Gastrocnemius medialis (tissue), 4 donors: ENCODE results near the gene SENP8. TPM values are rescaled to one million over a fixed set of nuclear protein-coding genes. Genes with fewer than 3 reads are reported as not detected.

Source experiments
- ATAC-seq, 2 donors: fragments of 150-250 bp; one replicate each; pipeline ENCODE4 v1.9.1; 2016
- DNase-seq, 2 donors: peaks; one replicate each; pipeline ENCODE4 v3.0.0-alpha.2; 2019
- H3K27ac ChIP-seq, 4 donors: fragments of 200-600 bp; sonication (generic); 1 replicate in 1 of 4; 2 replicates in 3 of 4; pipeline ENCODE4 v1.5.1; 2016 to 2018; ENCODE audit warnings: mild to moderate bottlenecking in 2 of 4, moderate library complexity in 1 of 4
- H3K27me3 ChIP-seq, 3 donors: fragments of 200-600 bp; sonication (generic) in 2 of 3; 1 replicate in 1 of 3; 2 replicates in 2 of 3; pipeline versions ENCODE4 v1.5.1 to v1.6.0; 2016 to 2019; ENCODE audit warnings: mild to moderate bottlenecking in 1 of 3, moderate library complexity in 1 of 3
- H3K36me3 ChIP-seq, 2 donors: fragments of 200-600 bp; sonication (generic) in 1 of 2; one replicate each; pipeline ENCODE4 v1.5.1; 2017 to 2018
- H3K4me1 ChIP-seq, 2 donors: fragments of 200-600 bp; sonication (generic) in 1 of 2; one replicate each; pipeline ENCODE4 v1.5.1; 2016 to 2017; ENCODE audit warnings: mild to moderate bottlenecking in 2 of 2
- H3K4me3 ChIP-seq, 4 donors: fragments of 200-600 bp; sonication (generic) in 3 of 4; 1 replicate in 1 of 4; 2 replicates in 3 of 4; pipeline ENCODE4 v1.5.1; 2016 to 2019; ENCODE audit warnings: mild to moderate bottlenecking in 2 of 4
- H3K9me3 ChIP-seq, 3 donors: fragments of 200-600 bp; sonication (generic) in 2 of 3; 1 replicate in 1 of 3; 2 replicates in 2 of 3; pipeline ENCODE4 v1.5.1; 2016 to 2019
- CTCF ChIP-seq, 5 experiments: fragments of 450-650 bp in 3 of 5; fragments of 200-600 bp in 2 of 5; sonication (generic) in 2 of 5; IDR thresholded peaks in 4 of 5; conservative IDR thresholded peaks in 1 of 5; 1 replicate in 4 of 5; 2 replicates in 1 of 5; pipeline ENCODE4 v1.5.1; 2016 to 2019; ENCODE audit warnings: antibody characterized with exemption in 5 of 5, mild to moderate bottlenecking in 3 of 5, moderate library complexity in 3 of 5
- POLR2A ChIP-seq, 2 donors: fragments of 450-650 bp; IDR thresholded peaks; one replicate each; pipeline ENCODE4 v1.6.1; 2017; ENCODE audit warnings: antibody characterized with exemption in 2 of 2, mild to moderate bottlenecking in 2 of 2, moderate library complexity in 2 of 2
- in situ Hi-C, 4 donors: fragments of 200-750 bp; cut with MboI; loops; one replicate each; pipeline versions ENCODE4 v1.15.0 to v1.8.0; 2017; ENCODE audit warnings: low sequenced_read_pairs in 4 of 4
- intact Hi-C: fragments of 100-400 bp; cut with DNase I; formaldehyde crosslinking; loops from one replicate; pipeline ENCODE4 v1.15.1; 2023; ENCODE audit warnings: low total_unique reads
- total RNA-seq, 4 donors: library from RNA; depleted of rRNA; stranded (reverse); fragments of >200 nt; gene quantifications; one replicate each; pipeline versions ENCODE4 v1.1.0 to v1.2.3, GENCODE V29; 2016

SENP8 gene
- total RNA-seq, 4 donors from 2014 or later: 1.0 to 3.6 (median 2.7) TPM

DNA sequence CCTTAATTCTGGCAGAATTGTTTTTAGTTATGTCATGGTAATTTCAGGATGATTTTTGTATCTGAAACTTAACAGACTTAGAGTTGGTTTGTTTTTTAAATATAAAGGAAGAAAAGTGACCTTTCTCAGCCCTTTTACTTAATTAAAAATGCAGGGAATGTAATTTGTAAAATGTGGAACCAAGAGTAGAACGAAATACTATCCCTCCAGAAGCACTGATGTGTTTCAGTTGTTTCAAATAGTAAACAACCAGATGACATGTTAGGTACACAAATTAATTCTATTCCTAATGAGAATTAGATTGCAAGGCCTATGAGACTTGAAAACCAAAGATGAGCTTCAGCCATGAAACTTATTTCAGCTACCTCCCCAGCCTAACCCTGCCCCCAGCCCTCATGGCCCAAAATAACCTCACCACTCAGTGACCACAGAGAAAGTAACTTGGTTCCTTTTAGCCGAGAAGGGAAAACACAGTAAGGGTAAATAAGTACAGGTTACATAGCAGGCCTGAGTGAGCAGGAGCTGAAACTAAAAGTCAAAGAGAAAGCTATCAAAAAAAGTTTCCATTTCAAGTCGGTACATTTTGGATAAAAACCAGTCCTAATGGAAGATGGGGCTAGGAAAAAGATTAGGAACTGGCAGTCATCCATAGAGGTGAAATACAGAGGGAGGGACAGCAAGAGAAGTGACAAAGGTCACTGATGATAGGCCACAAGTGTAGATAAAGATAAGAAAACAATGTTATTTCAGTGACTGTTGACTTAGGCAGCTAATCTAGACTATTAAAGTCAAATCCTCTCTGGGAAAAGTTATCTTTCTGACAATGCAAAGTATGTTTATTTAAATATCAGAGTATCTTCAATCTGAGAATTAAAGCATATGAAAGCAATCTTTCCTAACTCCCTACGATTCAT lies 23.2 kb downstream of the SENP8 start:
- ATAC-seq (peak; percentile 56 to 75), DNase-seq (no peak)
- Histone ChIP-seq H3K4me1 (peaks cover 8 to 25% of the 10 kb centered on the region in 2 donors), H3K4me3 (no peak overlapping the region), H3K27ac (peak overlapping the region; percentile 2 to 56 (median 28)), H3K27me3 (no peaks in the 10 kb centered on the region), H3K36me3 (no peaks in the 10 kb centered on the region), H3K9me3 (no peaks in the 10 kb centered on the region)
- intact Hi-C loops (no loop called here), in situ Hi-C loops (no loop called here)
- TF ChIP-seq POLR2A (IDR thresholded peaks at IDR 0.05) (no peak), CTCF (IDR thresholded peaks at IDR 0.05 in 4 of 5, conservative IDR thresholded peaks at IDR 0.05 in 1 of 5) (no peak)

- intact Hi-C loops: no loop called here
- ATAC-seq: no peak
These were observed 28.0 kb downstream of the SENP8 start for GRCh38 chr15:72146221-72146620.

DNA sequence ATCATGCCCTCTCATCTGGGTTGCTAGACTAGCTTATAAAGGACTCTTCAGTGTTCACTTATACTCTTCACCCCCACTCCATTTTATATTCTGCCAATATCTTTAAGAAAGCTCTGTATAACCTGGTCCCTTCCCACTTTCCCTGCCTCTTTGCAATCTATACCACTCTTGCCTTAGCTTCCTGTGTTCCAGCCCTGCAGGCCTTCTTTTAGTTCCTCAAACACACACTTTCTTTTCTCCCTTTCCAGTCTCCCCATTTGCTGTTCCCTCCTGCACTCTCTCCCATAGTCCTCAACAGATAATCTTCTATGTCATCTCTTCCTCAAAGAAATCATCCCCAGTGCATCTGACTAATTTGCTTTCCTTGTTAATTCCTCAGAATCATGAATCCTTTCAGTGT lies 28.7 kb downstream of the SENP8 start:
- peaks cover 0 to under 1% of the 10 kb centered on the region in 2 donors for H3K4me1 ChIP-seq
- in situ Hi-C loops (no loop called here), intact Hi-C loops (no loop called here)
- no peak overlapping the region for H3K27ac ChIP-seq
- H3K27me3 ChIP-seq: no peaks in the 10 kb centered on the region
- no peaks in the 10 kb centered on the region for H3K36me3 ChIP-seq
- H3K4me3 ChIP-seq: no peak overlapping the region
- ATAC-seq (no peak), DNase-seq (no peak)
- no peak for TF ChIP-seq CTCF (IDR thresholded peaks at IDR 0.05 in 4 of 5, conservative IDR thresholded peaks at IDR 0.05 in 1 of 5)
- TF ChIP-seq POLR2A (IDR thresholded peaks at IDR 0.05): no peak
- no peaks in the 10 kb centered on the region for H3K9me3 ChIP-seq

More at GRCh38 chr15:72146221-72146620, 28.0 kb downstream of the SENP8 start:
- TF ChIP-seq POLR2A (IDR thresholded peaks at IDR 0.05) (no peak), CTCF (IDR thresholded peaks at IDR 0.05 in 4 of 5, conservative IDR thresholded peaks at IDR 0.05 in 1 of 5) (no peak)
- Histone ChIP-seq H3K9me3 (no peaks in the 10 kb centered on the region), H3K36me3 (no peaks in the 10 kb centered on the region), H3K4me3 (no peak overlapping the region), H3K27me3 (no peaks in the 10 kb centered on the region), H3K27ac (no peak overlapping the region), H3K4me1 (peaks cover 5 to 8% of the 10 kb centered on the region in 2 donors)
- in situ Hi-C loops: no loop called here
- no peak for DNase-seq

DNA sequence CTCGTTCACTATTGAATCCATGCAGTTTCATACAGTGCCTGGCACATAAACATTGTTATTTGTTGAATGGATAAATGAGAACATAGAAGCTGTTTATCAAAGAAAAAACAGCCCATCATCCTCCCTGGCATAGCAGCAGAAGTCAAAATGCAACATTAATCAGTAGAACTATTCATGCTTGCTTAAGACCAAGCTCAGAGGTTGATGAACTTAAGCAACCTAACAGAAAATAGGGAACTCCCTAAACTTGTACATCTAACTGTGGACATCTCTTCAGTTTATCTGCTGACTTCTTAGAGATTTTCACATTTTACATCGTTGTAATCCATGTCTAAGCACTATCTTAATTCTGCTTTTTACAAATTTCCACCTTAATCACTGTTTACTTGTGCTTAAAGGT lies 29.2 kb downstream of the SENP8 start:
- intact Hi-C loops (no loop called here), in situ Hi-C loops (no loop called here)
- ATAC-seq: no peak
- H3K4me3 ChIP-seq: no peak overlapping the region
- no peaks in the 10 kb centered on the region for H3K27me3 ChIP-seq
- no peak for DNase-seq
- H3K4me1 ChIP-seq: no peaks in the 10 kb centered on the region
- H3K9me3 ChIP-seq: no peaks in the 10 kb centered on the region
- H3K36me3 ChIP-seq: no peaks in the 10 kb centered on the region
- TF ChIP-seq POLR2A (IDR thresholded peaks at IDR 0.05) (no peak), CTCF (IDR thresholded peaks at IDR 0.05 in 4 of 5, conservative IDR thresholded peaks at IDR 0.05 in 1 of 5) (no peak)
- no peak overlapping the region for H3K27ac ChIP-seq
